H9 (cell line): Measurements from ENCODE around the gene MSN. TPM values are rescaled to one million over a fixed set of nuclear protein-coding genes. Genes with fewer than 3 reads are reported as not detected.

Source experiments
- DNase-seq: peaks from one replicate; pipeline ENCODE4 v3.0.0-alpha.2; 2017
- H2AFZ ChIP-seq: one replicate; pipeline ENCODE4 v1.6.1; 2013; ENCODE audit warnings: mild to moderate bottlenecking, low read length, control low read depth, moderate library complexity
- H2AK5ac ChIP-seq: 2 replicates; pipeline ENCODE4 v1.6.1; 2013; ENCODE audit warnings: low read length, control low read depth, mixed read lengths; ENCODE audit not compliant: insufficient read length
- H2BK120ac ChIP-seq: one replicate; pipeline ENCODE4 v1.6.1; 2013; ENCODE audit warnings: low read depth, mild to moderate bottlenecking, low read length, control low read depth, inconsistent platforms; ENCODE audit not compliant: poor library complexity, severe bottlenecking
- H2BK12ac ChIP-seq: 2 replicates; pipeline ENCODE4 v1.6.1; 2013; ENCODE audit warnings: low read length, control low read depth, mixed read lengths, low read depth; ENCODE audit not compliant: insufficient read length
- H2BK15ac ChIP-seq: 2 replicates; pipeline ENCODE4 v1.6.1; 2013; ENCODE audit warnings: low read depth, low read length, control low read depth
- H2BK20ac ChIP-seq: one replicate; pipeline ENCODE4 v1.6.1; 2013; ENCODE audit warnings: low read depth, mild to moderate bottlenecking, low read length, control low read depth, inconsistent platforms; ENCODE audit not compliant: poor library complexity, severe bottlenecking
- H2BK5ac ChIP-seq: 2 replicates; pipeline ENCODE4 v1.6.1; 2013; ENCODE audit warnings: low read length, control low read depth, mixed read lengths; ENCODE audit not compliant: insufficient read length
- H3K14ac ChIP-seq: 2 replicates; pipeline ENCODE4 v1.6.1; 2013; ENCODE audit warnings: low read length, control low read depth; ENCODE audit not compliant: insufficient read depth
- H3K18ac ChIP-seq: 2 replicates; pipeline ENCODE4 v1.6.1; 2013; ENCODE audit warnings: low read depth, mild to moderate bottlenecking, mixed read lengths, low read length, control low read depth; ENCODE audit not compliant: insufficient read length
- H3K23ac ChIP-seq: 2 replicates; pipeline ENCODE4 v1.6.1; 2013; ENCODE audit warnings: low read length, control low read depth, mixed read lengths, low read depth; ENCODE audit not compliant: insufficient read length
- H3K23me2 ChIP-seq: 2 replicates; pipeline ENCODE4 v1.6.1; 2013; ENCODE audit warnings: low read depth, mild to moderate bottlenecking, mixed read lengths, low read length, control low read depth; ENCODE audit not compliant: insufficient read length, poor library complexity, severe bottlenecking
- H3K27ac ChIP-seq: 2 replicates; pipeline ENCODE4 v1.5.1; 2013; ENCODE audit warnings: low read length, control low read depth, mixed read lengths, low read depth; ENCODE audit not compliant: insufficient read length
- H3K27me3 ChIP-seq: 2 replicates; pipeline ENCODE4 v1.6.1; 2013; ENCODE audit warnings: low read length, control low read depth, inconsistent platforms; ENCODE audit not compliant: insufficient read depth
- H3K4ac ChIP-seq: 2 replicates; pipeline ENCODE4 v1.6.1; 2013; ENCODE audit warnings: low read depth, mild to moderate bottlenecking, control low read depth, inconsistent platforms, low read length, moderate library complexity
- H3K4me1 ChIP-seq: 2 replicates; pipeline ENCODE4 v1.6.1; 2013; ENCODE audit warnings: low read length, control low read depth, inconsistent platforms; ENCODE audit not compliant: insufficient read depth
- H3K4me2 ChIP-seq: 2 replicates; pipeline ENCODE4 v1.6.1; 2013; ENCODE audit warnings: low read length, control low read depth, mixed read lengths; ENCODE audit not compliant: insufficient read length, insufficient read depth
- H3K56ac ChIP-seq: 2 replicates; pipeline ENCODE4 v1.6.1; 2013; ENCODE audit warnings: low read depth, mild to moderate bottlenecking, mixed read lengths, low read length, control low read depth; ENCODE audit not compliant: insufficient read length
- H3K79me1 ChIP-seq: 2 replicates; pipeline ENCODE4 v1.6.1; 2013; ENCODE audit warnings: low read depth, mild to moderate bottlenecking, moderate library complexity, low read length, control low read depth, inconsistent platforms; ENCODE audit not compliant: insufficient read depth, poor library complexity, severe bottlenecking
- H3K79me2 ChIP-seq: 2 replicates; pipeline ENCODE4 v1.6.1; 2013; ENCODE audit warnings: low read length, control low read depth, inconsistent platforms; ENCODE audit not compliant: insufficient read depth
- H3K9ac ChIP-seq: 2 replicates; pipeline ENCODE4 v1.6.1; 2013; ENCODE audit warnings: low read length, control low read depth, mixed read lengths; ENCODE audit not compliant: insufficient read length; ENCODE audit errors: extremely low read depth
- H3K9me3 ChIP-seq: one replicate; pipeline ENCODE4 v1.6.1; 2013; ENCODE audit warnings: low read depth, low read length, inconsistent platforms; ENCODE audit not compliant: control insufficient read depth
- H3T11ph ChIP-seq: one replicate; pipeline ENCODE4 v1.6.1; 2013; ENCODE audit warnings: mild to moderate bottlenecking, low read length, control low read depth, inconsistent platforms
- H4K20me1 ChIP-seq: one replicate; pipeline ENCODE4 v1.6.1; 2013; ENCODE audit not compliant: control insufficient read depth, insufficient read length, insufficient read depth
- H4K5ac ChIP-seq: 2 replicates; pipeline ENCODE4 v1.6.1; 2013; ENCODE audit warnings: low read depth, mild to moderate bottlenecking, mixed read lengths, low read length, control low read depth; ENCODE audit not compliant: insufficient read length
- H4K8ac ChIP-seq: replicated peaks from 2 replicates; pipeline ENCODE4 v1.6.1; 2013; ENCODE audit warnings: low read length, control low read depth, mixed read lengths, low read depth; ENCODE audit not compliant: insufficient read length
- H4K91ac ChIP-seq: 2 replicates; pipeline ENCODE4 v1.6.1; 2013; ENCODE audit warnings: low read depth, mild to moderate bottlenecking, moderate library complexity, mixed read lengths, low read length, control low read depth; ENCODE audit not compliant: insufficient read length
- H3K27ac Mint-ChIP-seq, 3 experiments: 2 replicates in 2 of 3; 3 replicates in 1 of 3; pipeline ENCODE4 v1.8.0; 2020 to 2021; ENCODE audit warnings: mixed read lengths in 3 of 3, mild to moderate bottlenecking in 1 of 3, moderate library complexity in 1 of 3
- H3K27me3 Mint-ChIP-seq: 2 replicates; pipeline ENCODE4 v1.8.0; 2021; ENCODE audit warnings: low read depth, mild to moderate bottlenecking, moderate library complexity, mixed read lengths
- H3K36me3 Mint-ChIP-seq, 3 experiments: 2 replicates in 2 of 3; 3 replicates in 1 of 3; pipeline ENCODE4 v1.8.0; 2020 to 2021; ENCODE audit warnings: low read depth in 3 of 3, mixed read lengths in 3 of 3; ENCODE audit not compliant: insufficient read depth in 1 of 3
- H3K4me1 Mint-ChIP-seq, 2 experiments: 2 replicates each; pipeline ENCODE4 v1.8.0; 2020; ENCODE audit warnings: mixed read lengths in 2 of 2
- H3K4me3 Mint-ChIP-seq, 2 experiments: 2 replicates in 1 of 2; 3 replicates in 1 of 2; pipeline ENCODE4 v1.8.0; 2020 to 2021; ENCODE audit warnings: mild to moderate bottlenecking in 2 of 2, mixed read lengths in 2 of 2, moderate library complexity in 1 of 2
- H3K9me3 Mint-ChIP-seq, 2 experiments: 2 replicates in 1 of 2; 3 replicates in 1 of 2; pipeline ENCODE4 v1.8.0; 2020; ENCODE audit warnings: mild to moderate bottlenecking in 2 of 2, mixed read lengths in 2 of 2, moderate library complexity in 1 of 2
- CTCF ChIP-seq: fragments of 200-600 bp; sonication (generic); conservative IDR thresholded peaks from 3 replicates; pipeline ENCODE4 v1.8.0; 2021; ENCODE audit warnings: antibody characterized with exemption, mild to moderate bottlenecking
- total RNA-seq: library from RNA; stranded (reverse); gene quantifications from 2 replicates; pipeline ENCODE4 v1.2.1, GENCODE V29; 2021

MSN gene
- total RNA-seq, 1 experiment from 2014 or later: 126 TPM

- H3K4me1 ChIP-seq: no peaks in the 10 kb centered on the region
- H2BK20ac ChIP-seq: no peak overlapping the region
- H3K56ac ChIP-seq: no peak overlapping the region
- H2BK120ac ChIP-seq: no peak overlapping the region
- H3K9me3 ChIP-seq: peaks cover 15% of the 10 kb centered on the region
- no peak overlapping the region for H3K14ac ChIP-seq
- no peak overlapping the region for H2BK12ac ChIP-seq
- Mint-ChIP-seq H3K27me3 (peaks cover 2% of the 10 kb centered on the region; the same call in 1 of the 2 replicates), H3K36me3 (peaks cover 0 to 2% (median under 1%) of the 10 kb centered on the region in 3 experiments; a peak in 2 of 7 replicates), H3K9me3 (peaks cover 61 to 67% of the 10 kb centered on the region in 2 experiments), H3K4me1 (no peaks in the 10 kb centered on the region), H3K27ac (no peak overlapping the region), H3K4me3 (no peak overlapping the region)
- H3K23ac ChIP-seq: no peak overlapping the region
- no peaks in the 10 kb centered on the region for H3K23me2 ChIP-seq
- no peak overlapping the region for H4K91ac ChIP-seq
- no peaks in the 10 kb centered on the region for H3K79me1 ChIP-seq
- H2AFZ ChIP-seq: no peak overlapping the region
- no peaks in the 10 kb centered on the region for H3K79me2 ChIP-seq
- DNase-seq: no peak
- no peak overlapping the region for H4K5ac ChIP-seq
- no peak overlapping the region for H2AK5ac ChIP-seq
- H2BK5ac ChIP-seq: no peak overlapping the region
- H3K18ac ChIP-seq: no peak overlapping the region
- no peaks in the 10 kb centered on the region for H3K27me3 ChIP-seq
- no peak overlapping the region for H3T11ph ChIP-seq
- no peak overlapping the region for H2BK15ac ChIP-seq
- H3K27ac ChIP-seq: no peak overlapping the region
- no peaks in the 10 kb centered on the region for H4K20me1 ChIP-seq
- no peak overlapping the region for H3K4me2 ChIP-seq
- H3K4ac ChIP-seq: no peak overlapping the region
- H3K9ac ChIP-seq: no peak overlapping the region
- H4K8ac ChIP-seq: no peak overlapping the region
- TF ChIP-seq CTCF: no peak
Measured at GRCh38 chrX:65658229-65658628, 9.2 kb upstream of the MSN start.
